Thoracic aorta (tissue), 2 donors: Measurements from ENCODE around the gene NEGR1. TPM values are rescaled to one million over a fixed set of nuclear protein-coding genes. Genes with fewer than 3 reads are reported as not detected.
"Not testable (repeated sequence)": the region's sequence is repeated elsewhere in the genome, so short reads cannot be mapped to it uniquely, and the experiment has no call there.

ENCODE experiments used
- ATAC-seq: fragments of 150-250 bp; one replicate; pipeline ENCODE4 v1.8.0; 2017; ENCODE audit warnings: low read depth; ENCODE audit not compliant: insufficient number of reproducible peaks, low FRiP score
- DNase-seq: peaks from one replicate; pipeline ENCODE4 v3.0.0-alpha.2; 2020; ENCODE audit warnings: low spot score
- H3K27ac ChIP-seq, 2 donors: fragments of 200-600 bp; sonication (generic); 1 replicate in 1 of 2; 2 replicates in 1 of 2; pipeline ENCODE4 v1.5.1; 2016; ENCODE audit warnings: mild to moderate bottlenecking in 2 of 2, moderate library complexity in 2 of 2
- H3K27me3 ChIP-seq: fragments of 200-600 bp; sonication (generic); replicated peaks from 2 replicates; pipeline ENCODE4 v1.6.0; 2016; ENCODE audit warnings: mild to moderate bottlenecking; ENCODE audit not compliant: insufficient read depth
- H3K36me3 ChIP-seq: fragments of 200-600 bp; sonication (generic); one replicate; pipeline ENCODE4 v1.5.1; 2016
- H3K4me1 ChIP-seq, 2 donors: fragments of 200-600 bp; sonication (generic); 1 replicate in 1 of 2; 2 replicates in 1 of 2; pipeline versions ENCODE4 v1.5.1 to v1.6.0; 2016; ENCODE audit warnings: low read depth in 2 of 2, mild to moderate bottlenecking in 1 of 2; ENCODE audit not compliant: control insufficient read depth in 1 of 2
- H3K4me3 ChIP-seq: fragments of 200-600 bp; sonication (generic); 2 replicates; pipeline ENCODE4 v1.5.1; 2016; ENCODE audit warnings: mild to moderate bottlenecking
- H3K9me3 ChIP-seq: fragments of 200-600 bp; sonication (generic); 2 replicates; pipeline ENCODE4 v1.5.1; 2016
- total RNA-seq, 2 donors: library from RNA; depleted of rRNA; stranded (reverse); fragments of >200 nt; gene quantifications; one replicate each; pipeline versions ENCODE4 v1.1.0 to v1.2.3, GENCODE V29; 2016
- TF ChIP-seq, protein P1 (sequence below): fragments of 200-600 bp; sonication (generic); IDR thresholded peaks from one replicate; pipeline ENCODE4 v1.5.1; 2019; ENCODE audit warnings: antibody characterized with exemption

The NEGR1 gene
- total RNA-seq, 2 donors from 2014 or later, result 10.4 to 14.4 TPM

DNA sequence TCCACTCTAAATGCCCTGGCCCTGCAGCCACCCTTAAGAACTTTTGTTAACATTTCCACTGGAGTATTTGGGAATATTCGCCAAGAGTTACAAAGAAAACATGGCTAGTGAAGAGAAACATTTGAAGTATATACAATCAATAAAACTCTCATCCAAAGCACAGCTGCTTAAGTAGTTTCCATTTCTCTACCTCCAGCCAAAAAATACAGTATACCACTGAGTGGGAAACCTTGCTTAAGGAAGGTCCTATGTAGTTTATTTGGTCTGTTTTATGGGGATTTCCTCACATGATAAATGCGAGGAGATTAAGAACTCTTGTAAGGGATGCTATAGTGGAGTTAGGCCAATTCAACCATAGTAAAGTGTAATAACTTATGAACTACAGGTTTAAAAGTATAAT, 382.5 kb downstream of the NEGR1 start:
- ATAC-seq (no peak), DNase-seq (no peak)
- no peaks in the 10 kb centered on the region for H3K36me3 ChIP-seq
- no peaks in the 10 kb centered on the region for H3K4me1 ChIP-seq
- H3K4me3 ChIP-seq, result no peak overlapping the region
- no peak overlapping the region for H3K27ac ChIP-seq
- H3K9me3 ChIP-seq, result no peaks in the 10 kb centered on the region
- TF ChIP-seq, protein P1, sequence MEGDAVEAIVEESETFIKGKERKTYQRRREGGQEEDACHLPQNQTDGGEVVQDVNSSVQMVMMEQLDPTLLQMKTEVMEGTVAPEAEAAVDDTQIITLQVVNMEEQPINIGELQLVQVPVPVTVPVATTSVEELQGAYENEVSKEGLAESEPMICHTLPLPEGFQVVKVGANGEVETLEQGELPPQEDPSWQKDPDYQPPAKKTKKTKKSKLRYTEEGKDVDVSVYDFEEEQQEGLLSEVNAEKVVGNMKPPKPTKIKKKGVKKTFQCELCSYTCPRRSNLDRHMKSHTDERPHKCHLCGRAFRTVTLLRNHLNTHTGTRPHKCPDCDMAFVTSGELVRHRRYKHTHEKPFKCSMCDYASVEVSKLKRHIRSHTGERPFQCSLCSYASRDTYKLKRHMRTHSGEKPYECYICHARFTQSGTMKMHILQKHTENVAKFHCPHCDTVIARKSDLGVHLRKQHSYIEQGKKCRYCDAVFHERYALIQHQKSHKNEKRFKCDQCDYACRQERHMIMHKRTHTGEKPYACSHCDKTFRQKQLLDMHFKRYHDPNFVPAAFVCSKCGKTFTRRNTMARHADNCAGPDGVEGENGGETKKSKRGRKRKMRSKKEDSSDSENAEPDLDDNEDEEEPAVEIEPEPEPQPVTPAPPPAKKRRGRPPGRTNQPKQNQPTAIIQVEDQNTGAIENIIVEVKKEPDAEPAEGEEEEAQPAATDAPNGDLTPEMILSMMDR, result no peak
- no peaks in the 10 kb centered on the region for H3K27me3 ChIP-seq

DNA sequence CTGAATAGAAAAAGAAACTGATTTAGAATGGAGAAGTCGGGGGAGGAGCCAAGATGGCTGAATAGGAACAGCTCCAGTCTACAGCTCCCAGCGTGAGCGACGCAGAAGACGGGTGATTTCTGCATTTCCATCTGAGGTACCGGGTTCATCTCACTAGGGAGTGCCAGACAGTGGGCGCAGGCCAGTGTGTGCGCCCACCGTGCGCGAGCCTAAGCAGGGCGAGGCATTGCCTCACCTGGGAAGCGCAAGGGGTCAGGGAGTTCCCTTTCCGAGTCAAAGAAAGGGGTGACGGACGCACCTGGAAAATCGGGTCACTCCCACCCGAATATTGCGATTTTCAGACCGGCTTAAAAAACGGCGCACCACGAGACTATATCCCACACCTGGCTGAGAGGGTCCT, 394.2 kb downstream of the NEGR1 start:
- not testable (repeated sequence) for H3K4me3 ChIP-seq, H3K27me3 ChIP-seq, H3K27ac ChIP-seq, ATAC-seq, H3K4me1 ChIP-seq, H3K9me3 ChIP-seq, H3K36me3 ChIP-seq, DNase-seq

DNA sequence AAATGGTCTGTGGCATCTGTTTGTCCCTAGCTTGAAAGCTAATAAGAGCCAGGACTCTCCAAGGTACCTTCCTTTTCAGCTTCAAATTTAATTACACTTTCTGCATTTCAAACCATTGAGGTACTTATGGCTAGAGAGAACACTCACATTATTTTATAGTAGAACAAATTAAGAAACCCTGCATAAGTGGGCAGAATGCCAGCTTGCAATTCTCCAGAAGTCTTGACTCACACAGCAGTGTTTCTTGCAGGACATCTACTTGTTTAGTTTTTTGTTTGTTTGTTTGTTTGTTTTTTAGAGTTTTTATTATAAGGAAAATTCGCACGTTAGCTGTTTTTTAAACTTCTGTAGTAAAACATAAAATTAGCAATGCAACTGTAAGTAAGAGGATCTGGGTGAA, 397.2 kb downstream of the NEGR1 start:
- TF ChIP-seq, protein P1, result no peak
- no peak overlapping the region for H3K4me3 ChIP-seq
- H3K4me1 ChIP-seq, result peaks cover 0 to 4% of the 10 kb centered on the region in 2 donors
- no peaks in the 10 kb centered on the region for H3K27me3 ChIP-seq
- no peaks in the 10 kb centered on the region for H3K36me3 ChIP-seq
- DNase-seq (no peak), ATAC-seq (no peak)
- H3K27ac ChIP-seq, result no peak overlapping the region
- no peaks in the 10 kb centered on the region for H3K9me3 ChIP-seq

DNA sequence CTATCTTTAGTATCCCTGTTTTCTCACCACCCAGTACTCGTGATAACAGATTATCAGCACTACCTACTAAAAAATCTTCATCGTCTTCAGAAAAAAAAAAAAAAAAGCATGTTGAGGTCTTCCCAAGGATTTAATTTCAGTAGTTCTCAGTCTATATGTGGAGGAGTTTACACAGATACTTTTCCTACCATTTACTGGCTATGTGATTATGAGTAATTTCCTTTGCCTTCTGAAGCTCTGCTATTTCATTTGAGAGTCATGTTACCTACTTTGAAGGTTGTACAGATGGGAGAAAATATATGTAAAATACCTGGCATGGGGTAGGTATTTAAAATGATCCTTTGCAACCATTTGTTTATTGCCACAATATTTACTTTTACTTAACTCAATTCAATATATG, 399.7 kb downstream of the NEGR1 start:
- no peak for DNase-seq

DNA sequence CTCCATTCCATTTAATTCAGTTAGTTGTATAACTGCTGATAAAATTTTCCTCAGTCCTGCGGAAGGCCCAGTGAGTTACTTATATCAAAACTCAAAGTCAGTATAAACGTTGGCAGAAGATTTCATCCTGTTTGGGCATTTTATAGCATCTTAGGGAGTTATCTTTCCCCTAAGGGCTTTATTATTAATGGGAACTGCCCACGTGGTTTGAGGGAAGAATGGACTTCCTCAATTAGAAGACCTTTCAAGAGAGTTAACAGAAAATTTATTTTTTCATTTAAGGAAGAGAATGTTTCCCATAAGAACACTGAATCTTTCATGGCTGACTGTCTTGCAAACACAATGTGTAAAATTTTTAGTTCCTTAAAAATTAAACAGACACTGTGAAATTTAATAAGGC, 400.1 kb downstream of the NEGR1 start:
- no peaks in the 10 kb centered on the region for H3K9me3 ChIP-seq
- no peak overlapping the region for H3K27ac ChIP-seq
- H3K4me1 ChIP-seq, result peaks cover 0 to 4% of the 10 kb centered on the region in 2 donors
- TF ChIP-seq, protein P1, result no peak
- no peaks in the 10 kb centered on the region for H3K27me3 ChIP-seq
- ATAC-seq, result no peak
- no peak for DNase-seq
- H3K36me3 ChIP-seq, result no peaks in the 10 kb centered on the region
- H3K4me3 ChIP-seq, result no peak overlapping the region

More for the DNA sequence above, 399.7 kb downstream of the NEGR1 start:
- no peak overlapping the region for H3K27ac ChIP-seq
- H3K9me3 ChIP-seq, result no peaks in the 10 kb centered on the region
- no peak overlapping the region for H3K4me3 ChIP-seq
- H3K27me3 ChIP-seq, result no peaks in the 10 kb centered on the region
- peaks cover 0 to 4% of the 10 kb centered on the region in 2 donors for H3K4me1 ChIP-seq
- ATAC-seq, result no peak
- TF ChIP-seq, protein P1, result no peak
- H3K36me3 ChIP-seq, result no peaks in the 10 kb centered on the region

DNA sequence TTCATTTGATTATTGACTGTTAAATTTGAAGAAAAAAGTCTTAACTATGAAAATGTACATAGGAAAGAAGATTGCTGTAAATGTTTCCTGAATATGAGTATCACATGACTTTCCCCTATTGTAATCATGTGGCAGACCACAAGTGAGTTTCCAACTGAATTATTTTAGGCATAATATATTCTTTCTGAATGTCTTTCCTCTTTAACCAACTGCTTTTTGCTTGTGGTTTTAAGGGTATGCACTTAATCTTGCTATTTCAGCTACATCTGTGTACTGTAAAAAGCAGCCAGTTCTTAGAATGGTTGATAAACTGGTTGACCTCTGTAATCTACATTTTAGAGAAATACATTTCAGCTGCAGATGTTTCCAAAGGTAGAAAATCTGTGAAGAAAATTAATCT, 400.7 kb downstream of the NEGR1 start:
- H3K4me1 ChIP-seq, result peaks cover 0 to 4% of the 10 kb centered on the region in 2 donors
- ATAC-seq, result no peak
- no peaks in the 10 kb centered on the region for H3K9me3 ChIP-seq
- H3K27me3 ChIP-seq, result no peaks in the 10 kb centered on the region
- TF ChIP-seq, protein P1, result no peak
- H3K27ac ChIP-seq, result no peak overlapping the region
- DNase-seq, result no peak
- no peaks in the 10 kb centered on the region for H3K36me3 ChIP-seq
- H3K4me3 ChIP-seq, result no peak overlapping the region
